IPS DF 6.9 (cell line): ENCODE data around the gene TCERG1.

Experiments
- DNase-seq: peaks from one replicate; pipeline ENCODE4 v3.0.0-alpha.2; 2013; ENCODE audit warnings: low read depth, low spot score
- H3K27ac ChIP-seq: one replicate; pipeline ENCODE4 v1.5.1; 2013; ENCODE audit warnings: low read length, control low read depth
- H3K27me3 ChIP-seq: 2 replicates; pipeline ENCODE4 v1.6.1; 2013; ENCODE audit warnings: mild to moderate bottlenecking, low read length; ENCODE audit not compliant: control insufficient read depth, insufficient read depth
- H3K36me3 ChIP-seq: 2 replicates; pipeline ENCODE4 v1.6.1; 2013; ENCODE audit warnings: low read length; ENCODE audit not compliant: control insufficient read depth, insufficient read depth
- H3K4me1 ChIP-seq: 2 replicates; pipeline ENCODE4 v1.6.1; 2013; ENCODE audit warnings: low read length; ENCODE audit not compliant: control insufficient read depth, insufficient read depth
- H3K4me3 ChIP-seq: 2 replicates; pipeline ENCODE4 v1.5.1; 2013; ENCODE audit warnings: mild to moderate bottlenecking, low read length
- H3K9me3 ChIP-seq: 2 replicates; pipeline ENCODE4 v1.6.1; 2013; ENCODE audit warnings: low read length, inconsistent platforms; ENCODE audit not compliant: control insufficient read depth, insufficient read depth
- WGBS: extraction: QIAGEN DNeasy Blood & Tissue Kit; methylation state at CpG from one replicate; pipeline ENCODE4 v1.1.7; 2013; ENCODE audit warnings: mixed read lengths, missing lambda C conversion rate; ENCODE audit not compliant: insufficient read length, insufficient coverage; 5-methylcytosine and 5-hydroxymethylcytosine counted together

Gene TCERG1

GRCh38 chr5:146516151-146516475, 69.0 kb downstream of the TCERG1 start, which contains the start of gene GPR151:
GPR151 (minus strand) TSS chr5:146516190; CDS start chr5:146516113, 77 bp downstream.
- no peaks in the 10 kb centered on the region for H3K36me3 ChIP-seq
- no peaks in the 10 kb centered on the region for H3K27me3 ChIP-seq
- no peak within 1 kb of the TSS for H3K27ac ChIP-seq
- H3K9me3 ChIP-seq = no peaks in the 10 kb centered on the region
- no peaks in the 10 kb centered on the region for H3K4me1 ChIP-seq
- DNase-seq = no peak
- WGBS = no CpG with 5 or more reads among the region's 3 CpGs
- H3K4me3 ChIP-seq = no peak within 1 kb of the TSS

GRCh38 chr5:146519554-146519953, 72.4 kb downstream of the TCERG1 start:
- Histone ChIP-seq H3K4me3 (no peak overlapping the region), H3K9me3 (no peaks in the 10 kb centered on the region), H3K27ac (no peak overlapping the region), H3K27me3 (no peaks in the 10 kb centered on the region), H3K36me3 (no peaks in the 10 kb centered on the region), H3K4me1 (no peaks in the 10 kb centered on the region)
- DNase-seq = no peak
- no CpG with 5 or more reads among the region's 2 CpGs for WGBS

GRCh38 chr5:146520731-146521130, 73.6 kb downstream of the TCERG1 start:
- Histone ChIP-seq H3K27ac (no peak overlapping the region), H3K9me3 (no peaks in the 10 kb centered on the region), H3K27me3 (no peaks in the 10 kb centered on the region), H3K36me3 (no peaks in the 10 kb centered on the region), H3K4me3 (no peak overlapping the region), H3K4me1 (no peaks in the 10 kb centered on the region)
- no peak for DNase-seq
- WGBS = no CpG with 5 or more reads among the region's 2 CpGs

DNA sequence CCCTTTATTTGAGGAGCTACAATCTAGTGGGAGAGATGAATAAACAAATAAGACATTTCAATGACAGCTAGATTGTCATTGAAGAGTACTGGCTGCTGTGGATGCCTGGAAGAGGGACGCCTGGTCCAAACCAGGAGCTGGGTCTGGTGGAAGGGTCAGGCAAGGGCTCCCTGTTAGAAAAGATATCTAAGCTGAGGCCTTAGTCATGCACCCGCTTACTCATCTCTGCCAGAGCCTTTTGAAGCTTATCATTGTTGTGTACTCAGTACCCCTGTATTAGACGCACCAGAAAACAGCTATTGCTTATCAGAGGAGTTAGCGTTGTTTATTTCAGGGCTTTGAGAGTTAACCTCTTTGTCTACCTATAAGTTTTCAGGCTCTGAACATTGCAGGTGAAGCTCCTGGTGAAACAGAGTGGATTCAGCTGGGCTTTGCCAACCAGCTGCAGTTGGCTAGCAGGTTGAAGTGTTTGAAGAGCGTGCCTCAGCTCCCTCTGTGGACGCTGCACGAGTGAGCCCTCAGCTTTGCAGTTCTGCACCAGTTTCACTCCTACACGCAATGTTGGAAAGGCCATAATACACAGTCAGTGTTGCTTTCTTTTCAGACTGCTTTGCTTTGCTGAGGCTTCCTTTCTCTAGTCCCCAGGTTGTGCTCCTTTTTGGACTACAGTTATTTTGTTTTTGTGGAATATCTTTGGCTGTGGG, 74.4 kb downstream of the TCERG1 start:
- no peak for DNase-seq
- no peak overlapping the region for H3K27ac ChIP-seq
- H3K4me1 ChIP-seq = no peaks in the 10 kb centered on the region
- H3K36me3 ChIP-seq = no peaks in the 10 kb centered on the region
- no peaks in the 10 kb centered on the region for H3K27me3 ChIP-seq
- no CpG with 5 or more reads among the region's 8 CpGs for WGBS
- H3K4me3 ChIP-seq = no peak overlapping the region
- H3K9me3 ChIP-seq = no peaks in the 10 kb centered on the region

DNA sequence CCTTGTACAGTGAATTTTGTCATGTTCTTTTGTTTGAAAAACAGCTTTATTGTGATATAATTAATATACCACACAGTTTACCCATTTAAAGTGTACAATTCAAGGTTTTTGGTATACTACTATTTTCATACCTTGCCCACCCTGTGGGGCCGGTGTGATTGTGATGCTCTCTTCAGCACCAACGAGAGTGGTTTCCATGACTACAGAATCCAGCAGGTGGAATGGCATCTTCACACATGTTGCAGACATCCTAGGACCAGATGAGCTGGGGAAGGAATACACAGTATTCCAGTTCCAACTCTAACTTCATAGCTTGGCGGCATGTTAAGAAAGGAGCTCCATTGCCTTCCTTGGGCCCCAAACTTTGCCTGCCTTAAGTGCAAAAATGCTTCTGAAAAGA, 76.6 kb downstream of the TCERG1 start:
- no peaks in the 10 kb centered on the region for H3K27me3 ChIP-seq
- no peaks in the 10 kb centered on the region for H3K36me3 ChIP-seq
- no peaks in the 10 kb centered on the region for H3K4me1 ChIP-seq
- H3K9me3 ChIP-seq = no peaks in the 10 kb centered on the region
- WGBS = no CpG with 5 or more reads among the region's 3 CpGs
- DNase-seq = no peak
- H3K4me3 ChIP-seq = no peak overlapping the region
- no peak overlapping the region for H3K27ac ChIP-seq

GRCh38 chr5:146527785-146528184, 80.7 kb downstream of the TCERG1 start:
- DNase-seq = no peak
- WGBS = no CpG with 5 or more reads among the region's 3 CpGs
- H3K4me1 ChIP-seq = no peaks in the 10 kb centered on the region

GRCh38 chr5:146528236-146528635, 81.1 kb downstream of the TCERG1 start:
- Histone ChIP-seq H3K4me1 (no peaks in the 10 kb centered on the region), H3K27me3 (no peaks in the 10 kb centered on the region), H3K9me3 (no peaks in the 10 kb centered on the region), H3K4me3 (no peak overlapping the region), H3K36me3 (no peaks in the 10 kb centered on the region), H3K27ac (no peak overlapping the region)
- DNase-seq = no peak
- no CpG with 5 or more reads among the region's 4 CpGs for WGBS

More at GRCh38 chr5:146527785-146528184, 80.7 kb downstream of the TCERG1 start:
- Histone ChIP-seq H3K36me3 (no peaks in the 10 kb centered on the region), H3K27me3 (no peaks in the 10 kb centered on the region), H3K4me3 (no peak overlapping the region), H3K9me3 (no peaks in the 10 kb centered on the region), H3K27ac (no peak overlapping the region)

- no peak overlapping the region for H3K27ac ChIP-seq
- WGBS = no CpG with 5 or more reads among the region's 2 CpGs
- no peak for DNase-seq
- H3K4me3 ChIP-seq = no peak overlapping the region
- H3K36me3 ChIP-seq = no peaks in the 10 kb centered on the region
- no peaks in the 10 kb centered on the region for H3K9me3 ChIP-seq
- no peaks in the 10 kb centered on the region for H3K4me1 ChIP-seq
- no peaks in the 10 kb centered on the region for H3K27me3 ChIP-seq
Measured at GRCh38 chr5:146529984-146530383, 82.9 kb downstream of the TCERG1 start.

GRCh38 chr5:146533260-146533857, 86.2 kb downstream of the TCERG1 start:
- DNase-seq = peak; percentile 79
- no CpG with 5 or more reads among the region's 7 CpGs for whole genome bisulfite sequencing
- no peaks in the 10 kb centered on the region for H3K9me3 ChIP-seq
- H3K27me3 ChIP-seq = no peaks in the 10 kb centered on the region
- H3K36me3 ChIP-seq = no peaks in the 10 kb centered on the region
- no peak overlapping the region for H3K27ac ChIP-seq
- H3K4me3 ChIP-seq = no peak overlapping the region
- no peaks in the 10 kb centered on the region for H3K4me1 ChIP-seq

DNA sequence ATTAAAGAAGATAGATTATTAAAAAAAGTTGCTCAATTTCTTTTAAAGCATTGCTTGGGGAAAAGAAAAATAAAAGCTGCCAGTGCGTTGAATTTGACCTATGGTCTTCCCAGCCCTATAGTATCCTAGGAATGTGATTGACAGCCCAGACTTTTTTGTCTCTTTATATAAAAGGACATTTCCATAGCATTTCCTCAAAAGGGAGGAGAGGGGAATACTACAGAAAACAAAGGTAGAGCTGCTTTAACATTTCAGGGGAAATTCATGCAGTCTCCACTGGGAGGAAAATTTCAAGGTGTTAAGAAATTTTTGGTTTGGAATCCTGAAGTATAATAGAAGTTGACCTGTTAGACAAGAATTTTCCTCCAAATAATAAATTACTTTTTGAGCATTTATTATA, 86.7 kb downstream of the TCERG1 start:
- H3K36me3 ChIP-seq = no peaks in the 10 kb centered on the region
- H3K4me1 ChIP-seq = no peaks in the 10 kb centered on the region
- H3K27me3 ChIP-seq = no peaks in the 10 kb centered on the region
- DNase-seq = no peak
- no peaks in the 10 kb centered on the region for H3K9me3 ChIP-seq
- H3K4me3 ChIP-seq = no peak overlapping the region
- no peak overlapping the region for H3K27ac ChIP-seq
- no CpG with 5 or more reads among the region's 1 CpG for WGBS

GRCh38 chr5:146538432-146538831, 91.3 kb downstream of the TCERG1 start:
- no peaks in the 10 kb centered on the region for H3K9me3 ChIP-seq
- no CpG with 5 or more reads among the region's 3 CpGs for WGBS
- H3K4me1 ChIP-seq = no peaks in the 10 kb centered on the region
- no peaks in the 10 kb centered on the region for H3K36me3 ChIP-seq
- no peak overlapping the region for H3K27ac ChIP-seq
- no peaks in the 10 kb centered on the region for H3K27me3 ChIP-seq
- H3K4me3 ChIP-seq = no peak overlapping the region
- DNase-seq = no peak
